IgD-negative memory B cell (primary cell): ENCODE data around the gene CCNG2. TPM values are rescaled to one million over a fixed set of nuclear protein-coding genes. Genes with fewer than 3 reads are reported as not detected.

Experiments
- H3K27ac Mint-ChIP-seq, 3 donors: one replicate each; pipeline ENCODE4 v1.8.0; 2020 to 2022; ENCODE audit warnings: mild to moderate bottlenecking in 3 of 3, mixed read lengths in 3 of 3, moderate library complexity in 1 of 3
- H3K27me3 Mint-ChIP-seq: one replicate; pipeline ENCODE4 v1.8.0; 2021; ENCODE audit warnings: mixed read lengths
- H3K36me3 Mint-ChIP-seq: one replicate; pipeline ENCODE4 v1.8.0; 2020; ENCODE audit warnings: mild to moderate bottlenecking, mixed read lengths
- H3K4me1 Mint-ChIP-seq, 3 donors: one replicate each; pipeline ENCODE4 v1.8.0; 2020 to 2022; ENCODE audit warnings: mixed read lengths in 3 of 3, mild to moderate bottlenecking in 1 of 3
- H3K4me3 Mint-ChIP-seq, 4 donors: one replicate each; pipeline ENCODE4 v1.8.0; 2020 to 2022; ENCODE audit warnings: mild to moderate bottlenecking in 4 of 4, mixed read lengths in 4 of 4, moderate library complexity in 3 of 4
- H3K9me3 Mint-ChIP-seq, 3 donors: one replicate each; pipeline ENCODE4 v1.8.0; 2020 to 2021; ENCODE audit warnings: mixed read lengths in 3 of 3, mild to moderate bottlenecking in 1 of 3
- polyA plus RNA-seq: library from polyadenylated mRNA; unstranded; fragments of 300-500 nt; fragmentation: Illumina TruSeq; gene quantifications from one replicate; pipeline ENCODE4 v1.2.3, GENCODE V29; 2021

The CCNG2 gene
- polyA plus RNA-seq, 1 donor from 2014 or later = 39.7 TPM

GRCh38 chr4:77154761-77155499, 2.1 kb upstream of the CCNG2 start:
- peaks cover 0 to 3% (median 0%) of the 10 kb centered on the region in 3 donors for H3K9me3 Mint-ChIP-seq
- peak overlapping the region; percentile 96 to 100 (median 98) for H3K4me3 Mint-ChIP-seq
- no peaks in the 10 kb centered on the region for H3K27me3 Mint-ChIP-seq
- H3K27ac Mint-ChIP-seq = peak overlapping the region; percentile 99 to 100 (median 99)
- peaks cover 57 to 65% (median 60%) of the 10 kb centered on the region in 3 donors for H3K4me1 Mint-ChIP-seq
- peaks cover 1% of the 10 kb centered on the region for H3K36me3 Mint-ChIP-seq

GRCh38 chr4:77155631-77156452, 1.2 kb upstream of the CCNG2 start:
- peaks cover 5% of the 10 kb centered on the region for H3K36me3 Mint-ChIP-seq
- peaks cover 56 to 67% (median 61%) of the 10 kb centered on the region in 3 donors for H3K4me1 Mint-ChIP-seq
- peak overlapping the region; percentile 99 to 100 (median 99) for H3K27ac Mint-ChIP-seq
- no peaks in the 10 kb centered on the region for H3K27me3 Mint-ChIP-seq
- H3K4me3 Mint-ChIP-seq = peak overlapping the region; percentile 96 to 100 (median 98)
- H3K9me3 Mint-ChIP-seq = peaks cover 0 to 3% (median 0%) of the 10 kb centered on the region in 3 donors

- peaks cover 51 to 62% (median 55%) of the 10 kb centered on the region in 3 donors for H3K4me1 Mint-ChIP-seq
Measured at GRCh38 chr4:77156533-77156911, 485 bp upstream of the CCNG2 start.

GRCh38 chr4:77157859-77158486, 966 bp downstream of the CCNG2 start:
- H3K4me3 Mint-ChIP-seq = peak overlapping the region; percentile 96 to 100 (median 98)
- no peaks in the 10 kb centered on the region for H3K27me3 Mint-ChIP-seq
- H3K36me3 Mint-ChIP-seq = peaks cover 7% of the 10 kb centered on the region
- peaks cover 0 to 3% (median 0%) of the 10 kb centered on the region in 3 donors for H3K9me3 Mint-ChIP-seq
- H3K4me1 Mint-ChIP-seq = peaks cover 49 to 59% (median 54%) of the 10 kb centered on the region in 3 donors
- H3K27ac Mint-ChIP-seq = peak overlapping the region; percentile 99 to 100 (median 99)

More at GRCh38 chr4:77156533-77156911, 485 bp upstream of the CCNG2 start:
- Mint-ChIP-seq H3K27me3 (no peaks in the 10 kb centered on the region), H3K4me3 (peak overlapping the region; percentile 96 to 100 (median 98)), H3K27ac (peak overlapping the region; percentile 99 to 100 (median 99)), H3K9me3 (peaks cover 0 to 3% (median 0%) of the 10 kb centered on the region in 3 donors), H3K36me3 (peaks cover 5% of the 10 kb centered on the region)

- peaks cover 7% of the 10 kb centered on the region for H3K36me3 Mint-ChIP-seq
- peaks cover 0 to 3% (median 0%) of the 10 kb centered on the region in 3 donors for H3K9me3 Mint-ChIP-seq
- H3K27me3 Mint-ChIP-seq = no peaks in the 10 kb centered on the region
- peak overlapping the region; percentile 96 to 100 (median 98) for H3K4me3 Mint-ChIP-seq
- peaks cover 49 to 58% (median 55%) of the 10 kb centered on the region in 3 donors for H3K4me1 Mint-ChIP-seq
- peak overlapping the region; percentile 90 to 99 (median 92) for H3K27ac Mint-ChIP-seq
Measured at GRCh38 chr4:77158487-77158861, 1.5 kb downstream of the CCNG2 start.

GRCh38 chr4:77159806-77160205, 2.8 kb downstream of the CCNG2 start:
- peaks cover 38 to 54% (median 52%) of the 10 kb centered on the region in 3 donors for H3K4me1 Mint-ChIP-seq
- H3K9me3 Mint-ChIP-seq = peaks cover 0 to 3% (median 0%) of the 10 kb centered on the region in 3 donors
- peaks cover 7% of the 10 kb centered on the region for H3K36me3 Mint-ChIP-seq
- H3K4me3 Mint-ChIP-seq = peak overlapping the region in 3 of 4 donors; percentile 83 to 100 (median 96)
- H3K27ac Mint-ChIP-seq = peak overlapping the region in 2 of 3 donors; percentile 50 to 99
- H3K27me3 Mint-ChIP-seq = no peaks in the 10 kb centered on the region

- Mint-ChIP-seq H3K4me1 (peaks cover 26 to 43% (median 39%) of the 10 kb centered on the region in 3 donors), H3K9me3 (no peaks in the 10 kb centered on the region), H3K27ac (peak overlapping the region in 1 of 3 donors; percentile 44), H3K27me3 (no peaks in the 10 kb centered on the region), H3K36me3 (peaks cover 6% of the 10 kb centered on the region), H3K4me3 (no peak overlapping the region)
Measured at GRCh38 chr4:77163641-77164040, 6.6 kb downstream of the CCNG2 start.

GRCh38 chr4:77167173-77167572, 10.2 kb downstream of the CCNG2 start:
- Mint-ChIP-seq H3K27ac (peak overlapping the region in 1 of 3 donors; percentile 80), H3K36me3 (no peaks in the 10 kb centered on the region), H3K4me1 (peaks cover 14 to 30% (median 24%) of the 10 kb centered on the region in 3 donors), H3K27me3 (no peaks in the 10 kb centered on the region), H3K9me3 (no peaks in the 10 kb centered on the region), H3K4me3 (no peak overlapping the region)

- Mint-ChIP-seq H3K4me3 (no peak overlapping the region), H3K36me3 (no peaks in the 10 kb centered on the region), H3K27me3 (no peaks in the 10 kb centered on the region), H3K27ac (no peak overlapping the region), H3K9me3 (no peaks in the 10 kb centered on the region), H3K4me1 (peaks cover 11 to 29% (median 22%) of the 10 kb centered on the region in 3 donors)
Measured at GRCh38 chr4:77167866-77168265, 10.9 kb downstream of the CCNG2 start.

GRCh38 chr4:77169481-77169880, 12.5 kb downstream of the CCNG2 start:
- H3K9me3 Mint-ChIP-seq = no peaks in the 10 kb centered on the region
- peak overlapping the region in 2 of 3 donors; percentile 26 to 65 for H3K27ac Mint-ChIP-seq

GRCh38 chr4:77170926-77171325, 13.9 kb downstream of the CCNG2 start:
- Mint-ChIP-seq H3K4me3 (no peak overlapping the region), H3K27ac (peak overlapping the region in 1 of 3 donors; percentile 47), H3K9me3 (no peaks in the 10 kb centered on the region), H3K36me3 (no peaks in the 10 kb centered on the region), H3K27me3 (no peaks in the 10 kb centered on the region), H3K4me1 (peaks cover 5 to 7% (median 6%) of the 10 kb centered on the region in 3 donors)

More at GRCh38 chr4:77169481-77169880, 12.5 kb downstream of the CCNG2 start:
- H3K4me3 Mint-ChIP-seq = no peak overlapping the region
- H3K27me3 Mint-ChIP-seq = no peaks in the 10 kb centered on the region
- H3K36me3 Mint-ChIP-seq = no peaks in the 10 kb centered on the region
- H3K4me1 Mint-ChIP-seq = peaks cover 5 to 15% (median 12%) of the 10 kb centered on the region in 3 donors

GRCh38 chr4:77172336-77172735, 15.3 kb downstream of the CCNG2 start:
- peaks cover 0 to 7% (median 6%) of the 10 kb centered on the region in 3 donors for H3K4me1 Mint-ChIP-seq
- no peak overlapping the region for H3K27ac Mint-ChIP-seq

GRCh38 chr4:77174426-77174825, 17.4 kb downstream of the CCNG2 start:
- Mint-ChIP-seq H3K27ac (no peak overlapping the region), H3K4me1 (peaks cover 0 to 4% (median 3%) of the 10 kb centered on the region in 3 donors), H3K36me3 (peaks cover 3% of the 10 kb centered on the region), H3K27me3 (no peaks in the 10 kb centered on the region), H3K4me3 (no peak overlapping the region), H3K9me3 (no peaks in the 10 kb centered on the region)

More at GRCh38 chr4:77172336-77172735, 15.3 kb downstream of the CCNG2 start:
- H3K4me3 Mint-ChIP-seq = no peak overlapping the region
- H3K9me3 Mint-ChIP-seq = no peaks in the 10 kb centered on the region
- no peaks in the 10 kb centered on the region for H3K36me3 Mint-ChIP-seq
- no peaks in the 10 kb centered on the region for H3K27me3 Mint-ChIP-seq

GRCh38 chr4:77175201-77175611, 18.2 kb downstream of the CCNG2 start:
- Mint-ChIP-seq H3K9me3 (no peaks in the 10 kb centered on the region), H3K4me3 (no peak overlapping the region)

More at GRCh38 chr4:77175201-77175611, 18.2 kb downstream of the CCNG2 start:
- peaks cover 0 to 4% (median 3%) of the 10 kb centered on the region in 3 donors for H3K4me1 Mint-ChIP-seq
- H3K27me3 Mint-ChIP-seq = no peaks in the 10 kb centered on the region
- H3K36me3 Mint-ChIP-seq = peaks cover 3% of the 10 kb centered on the region
- no peak overlapping the region for H3K27ac Mint-ChIP-seq
